ENCODE data around the gene PCMTD2. TPM values are rescaled to one million over a fixed set of nuclear protein-coding genes. Genes with fewer than 3 reads are reported as not detected.

PCMTD2 gene
- total and polyA plus RNA-seq, 2 of the 13 experiments (the other 11 are each of a cell fraction or from before 2014, with no cell fraction given): 47.0 to 76.9 TPM

- TF ChIP-seq ZNF841 (CRISPR knock-in tag; IDR thresholded peaks at IDR 0.05; ENCODE audit: borderline replicate concordance): 0 out of 2 replicates have a peak, but pooled peaks have one; percentile 56
- TF ChIP-seq ZNF281 (CRISPR knock-in tag; IDR thresholded peaks at IDR 0.05; ENCODE audit: borderline replicate concordance): 0 out of 2 replicates have a peak, but pooled peaks have one; percentile 6
- peak; percentile 25 for TF ChIP-seq CBX1 (IDR thresholded peaks at IDR 0.05; ENCODE audit: low read depth)
- TF ChIP-seq GATAD1 (CRISPR knock-in tag; IDR thresholded peaks at IDR 0.05): 0 out of 2 replicates have a peak, but pooled peaks have one; percentile 38
- TF ChIP-seq TEAD3 (CRISPR knock-in tag; optimal IDR thresholded peaks at IDR 0.05; ENCODE audit: borderline replicate concordance): peak; percentile 34
- peak; percentile 48 for TF ChIP-seq RBM39 (IDR thresholded peaks at IDR 0.05; ENCODE audit: low read depth, low read length, poor library complexity, severe bottlenecking)
- 0 out of 2 replicates have a peak, but pooled peaks have one; percentile 39 for TF ChIP-seq ZBTB34 (CRISPR knock-in tag; IDR thresholded peaks at IDR 0.05)
- peak; percentile 81; the same call in 1 of the 2 replicates for TF ChIP-seq RXRA (CRISPR knock-in tag; IDR thresholded peaks at IDR 0.05)
- TF ChIP-seq FOXO1 (CRISPR knock-in tag; IDR thresholded peaks at IDR 0.05): peak; percentile 22; the same call in 1 of the 2 replicates
- 0 out of 2 replicates have a peak, but pooled peaks have one; percentile 41 for TF ChIP-seq ISL2 (CRISPR knock-in tag; IDR thresholded peaks at IDR 0.05)
- TF ChIP-seq ADNP (CRISPR knock-in tag; IDR thresholded peaks at IDR 0.05): peak; percentile 68
- peak; percentile 19; the same call in 1 of the 2 replicates for TF ChIP-seq NFYB (CRISPR knock-in tag; IDR thresholded peaks at IDR 0.05)
- peak; percentile 55; the same call in 1 of the 2 replicates for TF ChIP-seq MTA1 (CRISPR knock-in tag; IDR thresholded peaks at IDR 0.05; ENCODE audit: borderline replicate concordance)
- 0 out of 2 replicates have a peak, but pooled peaks have one; percentile 39 for TF ChIP-seq ZNF564 (CRISPR knock-in tag; IDR thresholded peaks at IDR 0.05)
- TF ChIP-seq GABPB1 (CRISPR knock-in tag; IDR thresholded peaks at IDR 0.05): peak; percentile 68; the same call in 1 of the 2 replicates
- peak; percentile 64 for TF ChIP-seq ZMYM3 (CRISPR knock-in tag; IDR thresholded peaks at IDR 0.05)
Measured at GRCh38 chr20:64285579-64286446, 30.3 kb downstream of the PCMTD2 start (continued).
